Trophoblast cell (in vitro differentiated cells and primary cell): ENCODE measurements around the gene C10orf90.

Experiments
- DNase-seq, 2 donors: peaks; one replicate each; pipeline ENCODE4 v3.0.0-alpha.2; 2016
- H2AFZ ChIP-seq: 2 replicates; pipeline ENCODE4 v1.6.1; 2013; ENCODE audit warnings: low read length, moderate library complexity, mild to moderate bottlenecking; ENCODE audit not compliant: insufficient read depth, poor library complexity
- H2AK5ac ChIP-seq: 2 replicates; pipeline ENCODE4 v1.6.1; 2013; ENCODE audit warnings: mild to moderate bottlenecking, low read length
- H2BK120ac ChIP-seq: 2 replicates; pipeline ENCODE4 v1.6.1; 2013; ENCODE audit warnings: low read length, mild to moderate bottlenecking, moderate library complexity; ENCODE audit not compliant: insufficient read depth, poor library complexity
- H2BK12ac ChIP-seq: 2 replicates; pipeline ENCODE4 v1.6.1; 2013; ENCODE audit warnings: mild to moderate bottlenecking, low read length, moderate library complexity
- H2BK5ac ChIP-seq: 2 replicates; pipeline ENCODE4 v1.6.1; 2013; ENCODE audit warnings: low read length, low read depth, moderate library complexity, mild to moderate bottlenecking; ENCODE audit not compliant: poor library complexity
- H3K14ac ChIP-seq: 2 replicates; pipeline ENCODE4 v1.6.1; 2013; ENCODE audit warnings: mild to moderate bottlenecking, low read length
- H3K18ac ChIP-seq: 2 replicates; pipeline ENCODE4 v1.6.1; 2013; ENCODE audit warnings: mild to moderate bottlenecking, low read length
- H3K23ac ChIP-seq: 2 replicates; pipeline ENCODE4 v1.6.1; 2013; ENCODE audit warnings: low read length
- H3K27ac ChIP-seq: 2 replicates; pipeline ENCODE4 v1.5.1; 2013; ENCODE audit warnings: low read depth, mild to moderate bottlenecking, inconsistent platforms, low read length, moderate library complexity
- H3K27me3 ChIP-seq: 2 replicates; pipeline ENCODE4 v1.6.1; 2013; ENCODE audit warnings: inconsistent platforms, mild to moderate bottlenecking, low read length, moderate library complexity; ENCODE audit not compliant: insufficient read depth
- H3K36me3 ChIP-seq, 2 experiments: 1 replicate in 1 of 2; 2 replicates in 1 of 2; pipeline ENCODE4 v1.6.1; 2013; ENCODE audit warnings: low read length in 2 of 2, mild to moderate bottlenecking in 2 of 2, moderate library complexity in 1 of 2; ENCODE audit not compliant: insufficient read depth in 2 of 2, control insufficient read depth in 1 of 2
- H3K4ac ChIP-seq: 2 replicates; pipeline ENCODE4 v1.6.1; 2013; ENCODE audit warnings: low read depth, mild to moderate bottlenecking, low read length, moderate library complexity
- H3K4me1 ChIP-seq, 2 experiments: 1 replicate in 1 of 2; 2 replicates in 1 of 2; pipeline ENCODE4 v1.6.1; 2013; ENCODE audit warnings: low read length in 2 of 2, mild to moderate bottlenecking in 2 of 2, moderate library complexity in 1 of 2; ENCODE audit not compliant: insufficient read depth in 2 of 2, control insufficient read depth in 1 of 2
- H3K4me2 ChIP-seq: 2 replicates; pipeline ENCODE4 v1.6.1; 2013; ENCODE audit warnings: inconsistent platforms, mild to moderate bottlenecking, low read length, moderate library complexity
- H3K4me3 ChIP-seq: 2 replicates; pipeline ENCODE4 v1.5.1; 2013; ENCODE audit warnings: mild to moderate bottlenecking, low read depth, low read length, inconsistent platforms
- H3K79me1 ChIP-seq: one replicate; pipeline ENCODE4 v1.6.1; 2013; ENCODE audit warnings: low read length
- H3K79me2 ChIP-seq: 2 replicates; pipeline ENCODE4 v1.6.1; 2013; ENCODE audit warnings: low read length, mild to moderate bottlenecking; ENCODE audit not compliant: control insufficient read depth, insufficient read depth, poor library complexity
- H3K9ac ChIP-seq: 2 replicates; pipeline ENCODE4 v1.6.1; 2013; ENCODE audit warnings: mild to moderate bottlenecking, low read length
- H3K9me3 ChIP-seq: 2 replicates; pipeline ENCODE4 v1.6.1; 2013; ENCODE audit warnings: low read depth, mild to moderate bottlenecking, control low read depth, inconsistent platforms, low read length; ENCODE audit not compliant: insufficient read depth
- H4K12ac ChIP-seq: 2 replicates; pipeline ENCODE4 v1.6.1; 2013; ENCODE audit warnings: low read depth, mild to moderate bottlenecking, low read length, moderate library complexity
- H4K8ac ChIP-seq: 2 replicates; pipeline ENCODE4 v1.6.1; 2013; ENCODE audit warnings: low read depth, mild to moderate bottlenecking, low read length, moderate library complexity
- H4K91ac ChIP-seq: one replicate; pipeline ENCODE4 v1.6.1; 2013; ENCODE audit warnings: low read depth, mild to moderate bottlenecking, low read length, moderate library complexity
- WGBS: extraction: QIAGEN DNeasy Blood & Tissue Kit; methylation state at CpG from one replicate; pipeline ENCODE4 v1.1.7; 2013; ENCODE audit warnings: missing lambda C conversion rate; ENCODE audit not compliant: insufficient read length, insufficient coverage; ENCODE audit errors: extremely low coverage; 5-methylcytosine and 5-hydroxymethylcytosine counted together

The C10orf90 gene

DNA sequence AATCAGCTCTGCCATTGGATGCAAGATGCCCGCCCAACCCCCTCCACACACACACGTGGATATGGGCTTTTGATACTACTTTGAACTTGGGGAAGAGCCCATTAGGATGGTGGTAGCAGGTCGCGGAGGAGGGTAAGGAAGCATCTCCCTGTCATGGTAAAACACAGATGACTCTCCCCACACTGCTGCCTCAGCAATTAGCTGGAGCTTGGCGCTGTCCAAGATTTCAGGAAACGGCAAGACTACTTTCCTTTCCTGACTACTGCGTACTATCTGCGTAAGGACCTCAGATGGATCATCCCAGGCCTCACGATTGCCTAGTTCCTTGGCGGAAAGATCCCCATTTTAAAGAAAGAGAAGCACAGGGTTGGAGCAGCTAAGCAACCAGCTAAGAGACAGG is 134.3 kb downstream of the C10orf90 start:
- H3K9me3 ChIP-seq: peaks cover 2% of the 10 kb centered on the region
- no peaks in the 10 kb centered on the region for H3K27me3 ChIP-seq
- no peaks in the 10 kb centered on the region for H3K79me2 ChIP-seq
- H2BK5ac ChIP-seq: no peak overlapping the region
- no peak overlapping the region for H3K14ac ChIP-seq
- no peaks in the 10 kb centered on the region for H3K36me3 ChIP-seq
- no CpG with 5 or more reads among the region's 10 CpGs for WGBS
- no peak overlapping the region for H3K9ac ChIP-seq
- H3K4me2 ChIP-seq: no peak overlapping the region
- H2BK120ac ChIP-seq: no peak overlapping the region
- DNase-seq: peak in 1 of 2 donors; percentile 42
- no peak overlapping the region for H2AK5ac ChIP-seq
- no peak overlapping the region for H4K12ac ChIP-seq
- no peak overlapping the region for H4K8ac ChIP-seq
- no peak overlapping the region for H2BK12ac ChIP-seq
- H3K4me1 ChIP-seq: no peaks in the 10 kb centered on the region
- H3K79me1 ChIP-seq: no peaks in the 10 kb centered on the region
- no peak overlapping the region for H3K4ac ChIP-seq
- no peak overlapping the region for H2AFZ ChIP-seq
- no peak overlapping the region for H3K27ac ChIP-seq
- no peak overlapping the region for H3K18ac ChIP-seq
- H4K91ac ChIP-seq: no peak overlapping the region
- no peak overlapping the region for H3K23ac ChIP-seq
- no peak overlapping the region for H3K4me3 ChIP-seq

DNA sequence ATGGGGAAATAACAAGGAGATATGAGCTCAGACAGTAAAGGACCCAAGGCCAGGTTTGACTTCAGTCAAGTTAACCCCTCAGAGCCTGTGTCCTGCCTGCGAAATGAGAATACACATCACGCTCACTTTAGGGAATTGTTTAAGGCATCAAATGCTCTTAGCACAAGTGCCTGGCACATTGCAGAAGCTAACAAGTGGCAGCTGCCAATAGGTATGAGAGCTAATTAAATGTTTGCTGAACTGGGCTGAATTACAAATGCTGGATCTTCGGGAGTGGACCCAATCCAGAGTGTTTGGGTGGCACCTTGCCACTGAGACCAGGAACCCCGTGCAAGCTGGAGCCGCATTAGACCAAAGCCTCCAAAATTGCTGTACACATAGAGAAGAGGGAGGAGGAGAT is 136.8 kb downstream of the C10orf90 start:
- peaks cover 0 to under 1% of the 10 kb centered on the region in 2 experiments for H3K4me1 ChIP-seq
- no peak overlapping the region for H3K4me2 ChIP-seq
- no peaks in the 10 kb centered on the region for H3K27me3 ChIP-seq
- no peak overlapping the region for H2AFZ ChIP-seq
- no peak overlapping the region for H4K8ac ChIP-seq
- no CpG with 5 or more reads among the region's 5 CpGs for WGBS
- H2BK120ac ChIP-seq: no peak overlapping the region
- peaks cover 2% of the 10 kb centered on the region for H3K9me3 ChIP-seq
- no peak for DNase-seq
- H3K18ac ChIP-seq: no peak overlapping the region
- H2BK5ac ChIP-seq: no peak overlapping the region
- H4K12ac ChIP-seq: no peak overlapping the region
- no peak overlapping the region for H3K4ac ChIP-seq
- no peaks in the 10 kb centered on the region for H3K36me3 ChIP-seq
- no peak overlapping the region for H2AK5ac ChIP-seq
- H3K79me1 ChIP-seq: no peaks in the 10 kb centered on the region
- no peaks in the 10 kb centered on the region for H3K79me2 ChIP-seq
- H3K4me3 ChIP-seq: no peak overlapping the region
- H4K91ac ChIP-seq: no peak overlapping the region
- H3K9ac ChIP-seq: no peak overlapping the region
- no peak overlapping the region for H2BK12ac ChIP-seq
- no peak overlapping the region for H3K14ac ChIP-seq
- H3K27ac ChIP-seq: no peak overlapping the region
- no peak overlapping the region for H3K23ac ChIP-seq

DNA sequence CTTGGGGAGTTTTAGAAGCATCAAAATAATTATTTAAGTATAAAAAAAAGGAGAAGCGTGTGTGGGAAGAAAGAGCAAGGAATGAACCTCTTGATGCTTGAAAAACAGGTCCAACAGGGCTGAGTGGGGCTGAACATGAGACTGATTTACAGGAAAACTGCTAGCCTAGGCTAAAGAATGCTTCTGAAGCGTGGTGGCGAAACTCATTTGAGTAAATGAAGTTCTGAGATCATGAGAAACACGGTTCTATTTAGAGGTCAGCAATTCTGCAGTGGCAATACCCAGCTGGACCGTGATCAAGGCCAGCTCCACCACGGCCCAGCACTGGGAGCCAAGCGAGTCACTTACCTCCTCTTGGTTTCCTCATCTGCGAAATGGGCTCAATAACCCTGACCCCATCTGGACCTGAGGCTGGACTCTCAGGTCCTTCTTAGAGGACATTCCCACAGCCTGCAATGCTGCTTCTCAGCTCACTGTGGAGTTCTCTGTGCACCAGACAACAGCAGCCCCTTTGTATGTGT is 142.1 kb downstream of the C10orf90 start:
- Histone ChIP-seq H3K14ac (no peak overlapping the region), H4K8ac (no peak overlapping the region), H3K4me3 (no peak overlapping the region), H3K9me3 (no peaks in the 10 kb centered on the region), H3K27me3 (no peaks in the 10 kb centered on the region), H4K91ac (no peak overlapping the region), H3K23ac (no peak overlapping the region), H4K12ac (no peak overlapping the region), H3K27ac (no peak overlapping the region), H3K9ac (no peak overlapping the region), H2BK120ac (no peak overlapping the region), H3K79me2 (no peaks in the 10 kb centered on the region), H3K4ac (no peak overlapping the region), H2AK5ac (no peak overlapping the region), H3K4me1 (peaks cover 0 to 3% of the 10 kb centered on the region in 2 experiments), H2AFZ (no peak overlapping the region), H3K79me1 (no peaks in the 10 kb centered on the region), H2BK12ac (no peak overlapping the region), H3K18ac (no peak overlapping the region), H2BK5ac (no peak overlapping the region), H3K4me2 (no peak overlapping the region), H3K36me3 (no peaks in the 10 kb centered on the region)
- no CpG with 5 or more reads among the region's 8 CpGs for WGBS
- DNase-seq: peak; percentile 42 to 60

- no peak for DNase-seq
- Histone ChIP-seq H3K79me1 (no peaks in the 10 kb centered on the region), H3K9ac (no peak overlapping the region), H2BK5ac (no peak overlapping the region), H3K4me2 (no peak overlapping the region), H2AK5ac (no peak overlapping the region), H3K27me3 (no peaks in the 10 kb centered on the region), H3K4ac (no peak overlapping the region), H2AFZ (no peak overlapping the region), H2BK120ac (no peak overlapping the region), H3K14ac (no peak overlapping the region), H3K18ac (no peak overlapping the region), H4K91ac (no peak overlapping the region), H3K4me1 (peaks cover 0 to 3% of the 10 kb centered on the region in 2 experiments), H3K9me3 (no peaks in the 10 kb centered on the region), H3K79me2 (no peaks in the 10 kb centered on the region), H4K12ac (no peak overlapping the region), H3K23ac (no peak overlapping the region), H4K8ac (no peak overlapping the region), H2BK12ac (no peak overlapping the region), H3K36me3 (no peaks in the 10 kb centered on the region), H3K4me3 (no peak overlapping the region), H3K27ac (no peak overlapping the region)
- no CpG with 5 or more reads among the region's 9 CpGs for WGBS
Observed at GRCh38 chr10:126527645-126528314, 142.7 kb downstream of the C10orf90 start.
